ENCODE data around the gene TM9SF1.

The TM9SF1 gene, protein sequence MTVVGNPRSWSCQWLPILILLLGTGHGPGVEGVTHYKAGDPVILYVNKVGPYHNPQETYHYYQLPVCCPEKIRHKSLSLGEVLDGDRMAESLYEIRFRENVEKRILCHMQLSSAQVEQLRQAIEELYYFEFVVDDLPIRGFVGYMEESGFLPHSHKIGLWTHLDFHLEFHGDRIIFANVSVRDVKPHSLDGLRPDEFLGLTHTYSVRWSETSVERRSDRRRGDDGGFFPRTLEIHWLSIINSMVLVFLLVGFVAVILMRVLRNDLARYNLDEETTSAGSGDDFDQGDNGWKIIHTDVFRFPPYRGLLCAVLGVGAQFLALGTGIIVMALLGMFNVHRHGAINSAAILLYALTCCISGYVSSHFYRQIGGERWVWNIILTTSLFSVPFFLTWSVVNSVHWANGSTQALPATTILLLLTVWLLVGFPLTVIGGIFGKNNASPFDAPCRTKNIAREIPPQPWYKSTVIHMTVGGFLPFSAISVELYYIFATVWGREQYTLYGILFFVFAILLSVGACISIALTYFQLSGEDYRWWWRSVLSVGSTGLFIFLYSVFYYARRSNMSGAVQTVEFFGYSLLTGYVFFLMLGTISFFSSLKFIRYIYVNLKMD

DNA sequence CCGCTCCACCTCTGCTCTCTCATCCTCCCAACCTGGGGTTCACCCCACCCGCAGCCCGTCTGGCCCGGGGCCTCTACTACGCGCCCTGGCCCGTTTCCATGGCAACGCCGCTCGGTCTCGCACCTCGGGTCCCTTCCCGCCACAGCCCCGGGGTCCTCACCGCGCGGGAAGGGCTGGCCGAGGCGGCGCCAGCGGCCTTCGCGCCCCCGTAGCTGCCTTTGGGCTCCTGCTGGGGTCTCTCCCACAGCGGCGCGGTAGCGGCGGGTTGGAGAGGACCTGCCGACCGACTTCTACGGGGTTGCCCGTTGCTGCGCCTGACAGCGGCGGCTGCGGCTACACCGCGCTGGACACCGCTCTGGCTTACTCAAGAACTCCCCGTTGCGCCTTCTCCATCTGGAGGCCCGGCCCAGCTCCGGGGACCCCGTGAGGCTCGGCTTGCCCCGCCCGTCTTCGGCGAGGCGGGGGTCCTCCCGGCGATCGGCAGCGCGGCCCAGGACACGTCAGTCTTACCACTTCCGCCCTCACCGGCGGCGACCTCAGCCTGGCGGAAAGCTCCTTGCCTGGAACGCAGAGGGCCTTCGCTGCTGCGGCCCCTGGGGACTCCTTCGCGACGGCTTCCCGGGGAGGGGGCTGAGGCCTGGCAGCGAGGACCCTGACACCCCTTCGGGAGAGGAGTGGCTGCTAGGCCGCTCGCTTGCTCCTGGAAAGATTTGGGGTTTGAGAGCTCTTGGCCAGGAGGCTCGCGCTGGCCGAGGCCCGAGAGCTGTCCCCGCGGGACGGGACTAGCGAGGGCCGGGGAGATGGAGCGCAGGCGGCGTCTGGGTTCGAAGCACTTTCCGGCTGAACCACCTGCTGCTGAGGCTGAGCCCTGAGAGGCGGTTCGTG lies at the start of gene TM9SF1:
TM9SF1 (minus strand) TSS at position 256 of the 885 bp plus-strand sequence. CDS start 422 bp downstream, outside the sequence.
- DNase-seq: peak; percentile 92

DNA sequence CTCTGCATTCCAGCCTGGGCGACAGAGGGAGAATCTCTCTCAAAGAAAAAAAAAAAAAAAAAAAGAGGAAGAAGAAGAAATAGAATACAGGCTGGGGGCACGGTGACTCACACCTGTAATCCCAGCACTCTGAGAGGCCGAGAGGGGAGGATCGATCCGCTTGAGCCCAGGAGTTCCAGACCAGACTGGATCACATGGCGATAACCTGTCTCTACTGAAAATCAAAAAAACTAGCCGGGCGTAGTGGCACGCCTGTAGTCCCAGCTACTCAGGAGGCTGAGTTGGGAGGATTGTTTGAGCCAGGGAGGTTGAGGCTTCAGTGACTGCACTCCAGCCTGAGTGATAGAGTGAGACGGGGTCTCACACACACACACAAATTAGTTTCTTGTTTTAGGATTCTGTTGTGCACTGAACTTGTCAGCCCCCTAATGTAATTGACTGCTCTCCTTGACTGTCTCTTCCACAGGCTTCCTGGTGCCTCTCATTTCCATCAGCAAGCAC lies 48.1 kb upstream of the TM9SF1 start:
- no peak for DNase-seq

DNA sequence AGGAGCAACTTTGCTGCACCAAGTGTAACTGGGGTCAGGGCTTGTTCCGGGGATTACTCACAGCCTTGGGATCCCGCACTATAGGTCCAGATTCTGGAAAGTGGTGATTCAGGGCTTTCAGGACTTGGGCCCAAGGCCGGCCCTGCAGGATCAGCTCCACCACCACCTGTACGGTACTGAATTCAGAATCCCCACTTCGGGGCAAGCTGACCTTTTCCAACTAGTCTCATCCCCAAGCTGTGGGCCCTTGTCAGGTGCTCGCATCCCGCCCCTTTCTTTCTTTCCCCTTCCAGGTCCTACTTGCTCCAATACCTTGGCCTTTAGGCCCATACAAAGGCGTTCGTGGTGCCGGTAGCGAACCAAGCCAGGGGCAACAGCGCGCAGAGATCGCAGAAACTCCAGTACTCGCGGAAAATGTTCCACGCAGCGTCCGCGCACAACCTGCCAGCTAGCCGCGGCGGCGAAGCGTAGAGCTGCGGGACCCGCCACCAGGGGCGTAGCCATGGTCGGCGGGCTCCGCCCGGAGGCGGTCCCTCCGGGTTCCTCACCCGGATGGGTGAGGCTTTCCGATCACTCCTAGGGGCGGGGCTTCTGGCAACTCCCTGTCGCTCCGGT lies 46.7 kb upstream of the TM9SF1 start:
- peak; percentile 96 for DNase-seq

DNA sequence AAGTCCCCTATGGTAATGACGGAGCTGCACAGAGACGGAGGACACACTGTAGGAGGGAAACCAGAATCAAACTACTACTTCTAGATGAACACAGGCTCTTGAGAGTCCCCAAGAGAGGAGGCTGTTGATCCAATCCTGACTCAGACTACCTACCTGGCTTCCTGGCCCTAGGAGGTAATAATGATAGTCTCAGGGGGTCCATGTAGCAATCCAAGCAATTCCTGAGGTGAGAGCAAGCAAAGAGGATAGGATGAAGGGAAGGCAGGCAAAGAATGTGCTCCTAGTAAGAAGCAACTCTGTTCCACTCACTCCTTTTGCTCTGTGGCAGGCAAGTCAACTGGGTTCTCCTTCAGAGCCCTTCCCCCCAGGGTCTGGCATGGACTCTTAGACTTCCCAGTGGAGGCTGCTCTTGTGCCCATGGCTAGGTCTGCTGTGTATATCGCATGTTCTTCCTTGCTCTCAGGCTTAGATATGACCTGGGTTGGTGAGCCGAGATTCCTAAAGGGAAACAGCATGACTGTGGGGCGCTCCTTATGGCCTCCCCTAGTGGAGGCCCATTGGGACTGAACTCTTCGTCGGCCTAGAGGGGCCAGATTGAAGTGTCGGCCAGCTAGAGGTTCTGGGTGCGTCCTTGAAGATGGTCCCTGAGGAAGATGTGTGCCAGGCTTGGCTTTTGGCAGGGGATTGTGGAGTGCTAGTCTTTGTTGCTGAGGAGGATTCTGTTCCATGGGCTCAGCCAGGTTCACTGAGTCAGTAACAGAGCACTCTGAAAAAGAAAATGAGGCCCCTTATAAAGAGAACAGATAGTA lies 45.1 kb upstream of the TM9SF1 start:
- no peak for DNase-seq

DNA sequence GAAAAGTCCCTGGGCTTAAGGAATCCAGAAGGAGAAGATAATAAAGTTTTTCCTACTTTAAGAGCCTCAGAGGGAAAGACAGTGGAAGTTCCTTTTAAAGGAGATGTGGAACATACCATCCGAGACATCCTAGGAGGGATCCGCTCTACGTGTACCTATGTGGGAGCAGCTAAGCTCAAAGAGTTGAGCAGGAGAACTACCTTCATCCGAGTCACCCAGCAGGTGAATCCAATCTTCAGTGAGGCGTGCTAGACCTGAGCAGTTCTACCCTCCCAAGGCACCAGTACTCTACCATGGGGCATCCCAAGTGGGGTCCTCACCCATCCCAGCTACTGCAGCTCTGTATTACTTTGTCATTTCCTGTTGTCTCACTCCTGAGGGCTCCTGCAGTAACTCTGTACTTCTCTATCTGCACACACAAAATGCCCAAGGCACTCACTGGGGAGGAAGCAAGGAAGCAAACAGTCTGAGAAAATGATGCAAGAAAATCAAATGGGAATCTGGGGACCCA lies 43.3 kb upstream of the TM9SF1 start:
- DNase-seq: no peak

DNA sequence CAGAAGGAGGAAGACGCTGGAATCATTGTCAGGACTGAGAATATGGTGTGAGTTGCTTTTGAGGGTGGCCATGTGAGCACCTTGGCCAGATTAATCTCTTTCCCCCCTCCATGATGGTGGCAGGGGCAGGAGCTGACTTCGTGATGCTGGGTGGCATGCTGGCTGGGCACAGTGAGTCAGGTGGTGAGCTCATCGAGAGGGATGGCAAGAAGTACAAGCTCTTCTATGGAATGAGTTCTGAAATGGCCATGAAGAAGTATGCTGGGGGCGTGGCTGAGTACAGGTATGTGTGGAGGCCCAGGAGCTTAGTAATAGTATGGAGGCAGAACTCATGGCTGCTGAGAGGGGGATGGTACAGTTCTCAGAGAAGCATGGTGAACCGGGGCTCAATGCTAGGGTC lies 42.9 kb upstream of the TM9SF1 start:
- DNase-seq: no peak

DNA sequence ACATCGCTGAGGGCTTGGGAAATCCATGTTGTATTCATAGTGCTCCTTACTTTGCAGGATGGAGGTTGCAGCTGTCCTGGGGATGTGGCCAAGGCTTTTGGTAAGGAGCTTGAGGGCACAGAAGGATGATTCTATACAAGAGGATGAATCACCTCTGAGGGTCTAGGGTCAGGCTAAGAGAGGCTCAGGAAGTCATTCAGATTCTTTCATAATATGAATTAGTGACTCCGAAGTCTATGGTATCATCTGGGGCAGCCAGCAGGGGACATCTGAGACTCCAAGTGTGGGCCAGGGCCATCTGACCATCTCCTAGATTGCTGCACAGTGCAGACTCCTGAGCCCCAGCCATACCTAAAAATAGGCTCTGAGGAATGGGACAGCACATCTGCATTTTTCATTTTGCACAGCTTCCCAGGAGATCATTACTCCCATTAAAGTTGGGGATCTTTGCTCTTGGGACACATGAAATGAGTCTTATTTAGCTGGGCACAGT lies 42.3 kb upstream of the TM9SF1 start:
- DNase-seq: no peak

DNA sequence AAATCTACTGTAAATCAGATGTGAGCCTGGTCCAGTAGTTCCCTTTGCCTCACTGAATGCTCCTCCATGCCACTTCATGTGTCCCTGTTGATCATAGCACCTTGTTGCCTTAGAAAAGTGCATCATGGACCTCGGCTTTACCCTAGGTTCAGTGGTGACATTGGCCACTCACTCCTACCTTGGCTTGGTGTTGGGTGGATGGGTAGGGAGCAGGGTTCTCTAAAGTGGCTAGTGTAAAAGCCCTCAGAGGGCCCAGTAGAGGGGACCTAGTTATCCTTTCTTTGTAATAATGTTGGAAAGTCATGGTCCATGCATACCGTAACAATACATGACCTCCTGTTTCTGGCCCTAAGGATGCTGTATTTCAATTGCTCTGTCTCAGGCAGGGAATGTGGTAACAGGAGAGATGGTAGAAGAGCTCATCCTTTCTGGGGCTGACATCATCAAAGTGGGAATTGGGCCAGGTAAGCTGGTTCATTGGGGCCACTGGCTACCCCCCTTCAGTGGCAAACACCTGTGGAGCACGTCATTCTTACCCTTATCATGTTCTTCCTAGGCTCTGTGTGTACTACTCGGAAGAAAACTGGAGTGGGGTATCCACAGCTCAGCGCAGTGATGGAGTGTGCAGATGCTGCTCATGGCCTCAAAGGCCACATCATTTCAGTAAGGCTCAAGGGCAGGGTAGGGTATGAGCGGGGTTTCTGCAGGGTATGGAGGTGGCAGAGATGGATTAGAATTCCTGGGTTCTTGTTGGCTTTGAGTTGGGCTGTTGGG lies 41.6 kb upstream of the TM9SF1 start:
- no peak for DNase-seq

DNA sequence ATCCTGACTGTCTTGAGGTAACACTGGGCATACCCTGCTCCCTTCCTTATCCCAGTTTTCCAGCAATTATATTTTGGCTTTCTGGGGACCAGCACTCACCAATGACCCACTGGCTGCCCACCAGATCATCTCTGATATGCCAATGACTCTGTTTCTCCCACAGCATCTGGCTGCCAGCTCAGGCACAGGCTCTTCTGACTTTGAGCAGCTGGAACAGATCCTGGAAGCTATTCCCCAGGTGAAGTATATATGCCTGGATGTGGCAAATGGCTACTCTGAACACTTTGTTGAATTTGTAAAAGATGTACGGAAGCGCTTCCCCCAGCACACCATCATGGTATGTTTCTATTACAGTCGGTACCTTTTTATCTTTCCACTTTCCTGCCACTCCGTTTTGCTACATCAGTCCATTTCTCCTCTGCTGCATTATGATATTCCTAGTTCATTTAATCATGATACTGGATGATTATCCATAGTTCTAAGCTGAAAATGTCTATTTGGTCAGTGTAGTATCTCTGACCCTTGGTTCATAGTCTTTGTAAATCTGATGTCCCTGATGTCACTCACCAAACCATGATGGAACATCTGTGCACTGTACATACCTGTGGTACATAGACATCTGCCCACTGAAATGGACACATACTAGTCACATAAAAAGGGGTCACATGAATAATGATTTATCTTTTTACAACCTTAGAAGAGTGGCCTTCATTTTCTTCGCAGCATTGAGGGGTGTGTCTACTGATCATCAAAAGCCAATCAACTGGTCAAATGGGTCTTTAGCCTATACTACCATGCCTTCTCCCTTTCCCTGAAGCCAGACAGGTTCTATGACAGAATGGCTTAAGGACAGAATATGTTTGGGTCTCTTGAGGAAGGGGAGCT lies 40.8 kb upstream of the TM9SF1 start:
- DNase-seq: no peak

DNA sequence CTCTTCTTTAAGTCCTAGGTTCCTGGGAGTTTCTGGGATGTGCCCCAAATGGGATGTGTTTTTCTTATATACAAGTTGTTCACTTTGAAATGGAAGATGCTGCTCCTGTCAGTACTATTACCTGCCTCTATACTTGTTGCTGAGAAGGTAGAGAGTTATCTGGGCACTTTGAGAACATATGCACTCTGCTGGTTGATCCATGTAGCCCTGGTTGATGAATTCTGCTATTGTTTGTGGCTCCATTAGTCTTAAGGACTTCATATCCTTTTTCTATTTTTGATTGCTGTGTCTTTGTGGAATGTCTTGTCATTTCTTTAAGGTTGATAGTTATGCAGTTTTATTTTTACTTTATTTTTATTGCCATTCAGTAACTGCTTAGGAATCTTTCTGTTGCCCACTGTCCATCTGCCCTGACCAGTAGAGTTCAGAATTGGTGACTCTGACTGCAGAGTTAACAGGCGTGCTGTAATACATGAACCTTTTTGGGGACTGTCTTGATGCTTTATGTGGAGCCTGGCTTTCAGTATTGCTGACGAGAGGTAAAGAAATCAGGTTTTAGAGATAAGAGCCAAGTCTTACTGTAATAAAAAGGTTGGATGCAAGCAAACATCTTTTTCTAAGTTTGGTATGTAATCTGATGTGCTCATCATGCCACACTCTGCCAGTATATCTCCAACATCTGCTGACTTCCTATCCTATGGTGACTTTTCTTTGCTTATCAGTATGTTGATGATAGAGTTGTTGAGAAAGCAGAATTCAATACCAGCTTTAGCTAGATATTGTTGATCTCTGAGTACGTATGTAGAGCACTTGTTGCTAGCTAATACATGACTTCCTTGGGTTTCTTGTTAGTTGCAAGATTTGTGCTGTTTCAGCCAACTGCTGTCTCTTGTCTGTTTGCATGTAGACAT lies 39.1 kb upstream of the TM9SF1 start:
- DNase-seq: no peak

DNA sequence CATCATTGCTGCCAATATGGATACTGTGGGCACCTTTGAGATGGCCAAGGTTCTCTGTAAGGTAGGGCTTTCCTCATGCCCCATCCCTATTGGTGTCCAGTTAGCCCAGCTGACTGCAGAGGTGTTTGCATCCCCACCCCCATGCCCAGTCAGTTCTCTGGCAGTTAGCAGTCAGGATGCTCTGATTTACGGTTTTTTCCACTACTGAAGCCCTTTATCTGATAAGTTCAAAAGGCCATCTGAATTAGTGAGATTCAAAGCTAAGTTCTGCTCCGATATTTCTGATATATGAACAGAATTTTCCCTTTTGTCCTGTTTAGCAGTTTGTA lies 38.3 kb upstream of the TM9SF1 start:
- DNase-seq: peak; percentile 40

DNA sequence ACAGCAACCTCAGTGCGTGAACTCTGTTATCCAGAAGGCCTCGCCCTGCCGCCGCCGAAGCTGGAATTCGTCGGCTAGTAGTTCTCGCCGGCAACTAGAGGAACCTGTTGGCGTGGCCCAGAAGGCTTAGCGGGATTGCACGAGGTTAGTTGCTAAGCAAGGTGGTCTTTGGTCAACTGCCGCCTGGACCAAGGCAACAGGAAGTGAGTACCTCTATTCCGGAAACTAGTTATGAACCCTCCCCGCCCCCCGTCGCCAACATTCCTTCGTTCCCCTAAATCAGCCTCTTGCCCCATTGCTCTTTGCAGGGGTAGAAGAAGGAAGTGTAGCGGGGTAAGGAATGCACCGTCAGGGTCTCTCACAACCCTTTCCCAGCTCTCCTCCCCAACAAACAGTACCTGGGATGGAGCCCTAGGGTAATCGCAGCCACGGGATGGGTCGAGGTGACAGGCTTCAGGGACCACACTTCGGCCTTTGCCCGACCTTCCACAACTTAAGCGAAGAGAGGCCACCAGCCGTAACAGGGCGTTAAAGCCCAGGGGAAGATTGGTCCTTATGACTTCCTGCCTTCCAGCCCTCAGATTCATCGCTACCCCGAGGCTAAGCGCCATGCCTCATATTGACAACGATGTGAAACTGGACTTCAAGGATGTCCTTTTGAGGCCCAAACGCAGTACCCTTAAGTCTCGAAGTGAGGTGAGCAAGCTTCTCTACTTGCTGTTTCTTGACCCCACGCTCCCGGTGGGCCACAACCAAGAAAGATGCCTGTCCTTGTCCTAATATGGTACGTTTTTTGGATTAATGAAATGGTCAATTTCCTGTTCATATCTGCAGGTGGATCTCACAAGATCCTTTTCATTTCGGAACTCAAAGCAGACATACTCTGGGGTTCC lies 37.6 kb upstream of the TM9SF1 start, which contains the start of gene GMPR2:
GMPR2 (plus strand) TSS at position 285 of the 893 bp plus-strand sequence; CDS start at position 610, 325 bp downstream.
- peak; percentile 18 for DNase-seq

DNA sequence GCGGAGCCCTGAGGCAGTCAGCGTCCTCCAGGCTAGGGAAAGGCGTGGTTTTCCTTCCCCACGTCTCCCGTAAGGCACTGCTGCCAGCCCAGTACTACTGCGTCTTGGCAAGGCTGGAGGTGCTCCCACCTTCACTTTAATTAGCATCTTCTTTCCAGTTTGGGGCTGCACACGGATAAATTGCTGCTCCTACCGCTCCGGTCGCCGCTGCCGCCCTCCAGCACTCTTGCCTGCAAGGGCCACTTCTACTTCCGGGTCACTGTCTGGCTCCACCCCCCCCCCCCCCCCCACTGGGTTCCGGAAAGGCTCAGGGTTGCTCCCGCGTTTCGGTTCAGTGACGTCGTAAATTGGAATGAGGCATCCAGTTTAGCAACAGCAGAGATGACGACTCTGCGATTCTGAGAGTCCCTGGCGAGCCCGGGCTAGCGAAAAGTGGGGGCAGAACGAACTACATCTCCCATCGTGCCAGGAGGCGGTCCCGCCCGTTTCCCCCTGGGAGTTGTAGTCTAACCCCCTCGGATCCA lies 36.9 kb upstream of the TM9SF1 start, which contains the start of gene NEDD8:
NEDD8 (minus strand) TSS at position 247 of the 524 bp plus-strand sequence; CDS start at position 147, 100 bp downstream.
- DNase-seq: peak; percentile 96

DNA sequence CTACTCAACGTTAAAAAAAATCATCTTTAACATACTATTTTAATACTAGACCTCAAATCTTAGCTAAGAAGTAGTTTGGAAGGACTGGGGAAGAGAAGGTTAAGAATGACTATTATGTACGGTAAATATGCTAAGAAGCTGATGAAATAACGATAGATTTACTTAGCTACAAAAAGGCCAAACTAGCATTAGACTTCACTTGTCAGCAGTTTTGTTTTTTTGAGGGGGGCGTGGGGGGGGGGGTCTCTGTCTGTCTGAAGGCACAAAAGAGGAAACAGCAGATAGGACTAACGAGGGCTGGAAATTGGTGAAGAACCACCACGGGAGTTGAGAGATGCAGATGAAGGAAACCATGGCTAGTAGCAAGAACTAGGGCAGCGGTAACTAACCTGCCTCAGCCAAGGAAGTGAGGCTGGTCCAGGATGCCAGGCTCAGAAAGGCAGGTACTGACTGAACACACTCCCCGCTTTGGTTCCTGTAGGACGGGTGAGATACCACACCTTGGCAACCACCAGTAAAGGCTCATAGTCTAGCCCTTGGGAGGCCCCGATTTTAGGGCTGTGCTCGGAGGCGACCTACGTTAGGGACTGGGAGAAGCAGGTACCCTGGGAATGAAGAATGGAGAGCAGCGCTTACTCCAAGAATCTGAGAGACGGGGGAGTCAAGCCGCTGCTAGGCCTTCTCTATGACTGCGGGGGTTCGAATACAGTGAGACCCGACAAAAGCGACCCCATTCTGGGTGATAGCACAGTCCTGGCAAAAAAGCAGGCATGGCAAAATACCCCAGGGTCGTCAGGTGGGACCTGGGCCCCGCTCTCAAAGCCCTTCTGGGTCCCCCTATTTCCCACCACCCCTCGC lies 36.3 kb upstream of the TM9SF1 start:
- DNase-seq: peak; percentile 48

DNA sequence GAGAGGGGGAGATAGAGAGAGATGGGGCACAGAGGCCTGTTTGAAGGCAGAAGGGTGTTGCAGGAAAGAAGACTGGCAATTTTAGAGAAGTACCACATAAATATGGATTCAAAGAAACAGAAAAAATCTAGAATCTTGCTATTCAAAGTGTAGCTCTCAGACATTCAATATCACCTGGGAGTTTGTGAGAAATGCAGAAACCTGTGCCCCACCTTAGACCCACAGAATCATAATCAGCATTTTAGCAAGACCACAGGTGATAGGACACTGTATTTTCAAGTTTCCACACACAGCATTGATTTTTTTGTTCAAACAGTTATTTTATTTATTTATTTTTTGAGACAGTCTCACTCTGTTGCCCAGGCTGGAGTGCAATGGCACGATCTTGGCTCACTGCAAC lies 33.7 kb upstream of the TM9SF1 start:
- DNase-seq: no peak

DNA sequence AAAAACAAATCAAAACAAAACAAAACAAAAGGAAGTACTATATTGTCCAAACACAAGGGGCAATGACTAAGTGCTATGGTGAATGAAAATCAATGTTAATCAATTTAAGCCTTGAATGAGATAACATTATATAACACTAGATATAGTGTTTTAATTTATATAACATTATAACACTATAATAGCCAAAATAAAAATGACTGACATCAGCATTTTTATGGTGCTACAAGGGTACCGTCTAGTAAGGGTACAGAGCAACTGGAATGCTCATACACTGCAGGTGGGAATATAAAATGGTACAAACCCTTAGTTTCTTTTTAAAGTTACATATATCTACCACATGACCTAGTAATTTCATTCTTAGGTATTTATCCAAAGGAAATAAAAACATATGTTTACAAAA lies 31.2 kb upstream of the TM9SF1 start:
- no peak for DNase-seq
